Left colon (tissue), 2 donors: ENCODE results near the gene PRKCE. TPM values are rescaled to one million over a fixed set of nuclear protein-coding genes. Genes with fewer than 3 reads are reported as not detected.
A peak's percentile ranks its signal among the peaks of the same experiment; 100 is the strongest.

Experiments
- ATAC-seq: fragments of 200-7000 bp; cut with Tn5 transposase; one replicate; pipeline ENCODE4 v1.9.1; 2020; ENCODE audit warnings: mild to moderate bottlenecking, moderate library complexity
- DNase-seq, 2 donors: peaks; one replicate each; pipeline ENCODE4 v3.0.0-alpha.2; 2020
- intact Hi-C, 2 donors: fragments of 100-400 bp; cut with DNase I in 1 of 2; cut with micrococcal nuclease in 1 of 2; formaldehyde crosslinking; loops; one replicate each; pipeline versions ENCODE4 v1.11.2 to v1.14.0; 2022; cut with DNase I, micrococcal nuclease
- total RNA-seq, 2 donors: library from RNA; stranded (reverse); fragmentation: NEBNext Ultra II Directional; extraction: Animal tissue kit (Norgen Biotek cat#: 25700); gene quantifications; one replicate each; pipeline ENCODE4 v1.2.1, GENCODE V29; 2021
- donor health status: DM: no; HTN: no; CAD: no.
- donor health status: DM: yes; HTN: yes; CAD: no.

The PRKCE gene
- total RNA-seq, 2 donors from 2014 or later: 22.2 to 29.2 TPM

- intact Hi-C loops: no loop called here
- DNase-seq (no peak), ATAC-seq (peak; percentile 83)
Observed at GRCh38 chr2:46229134-46230063, 577.9 kb downstream of the PRKCE start.

DNA sequence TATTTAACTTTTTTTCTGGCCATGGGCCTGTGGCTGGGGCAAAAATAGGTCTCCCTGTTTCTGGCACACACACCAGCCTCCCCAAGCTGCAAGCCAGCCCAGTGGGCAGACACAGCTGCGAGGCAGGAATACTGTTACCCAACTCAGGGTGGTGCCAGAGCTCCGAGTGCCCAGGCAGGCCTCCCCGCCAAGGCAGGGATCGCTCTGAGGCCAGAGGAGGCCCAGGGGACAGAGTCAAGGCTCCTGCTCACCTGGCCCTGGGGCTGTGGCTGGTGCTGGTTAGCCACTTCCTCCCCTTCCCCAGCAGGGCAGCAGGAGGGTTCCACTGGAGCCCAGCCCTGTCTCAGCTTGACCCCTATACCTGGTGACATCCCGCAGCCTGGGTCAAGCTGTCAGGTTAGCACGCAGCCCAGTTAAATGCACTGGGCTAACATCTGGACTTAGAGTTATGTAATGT lies 578.7 kb downstream of the PRKCE start:
- DNase-seq (peak in 1 of 2 donors; percentile 16), ATAC-seq (peak; percentile 49)
- intact Hi-C loops: no loop called here

- no peak for ATAC-seq
- intact Hi-C loops: no loop called here
- DNase-seq: no peak
Observed at GRCh38 chr2:46230677-46231425, 579.4 kb downstream of the PRKCE start.

DNA sequence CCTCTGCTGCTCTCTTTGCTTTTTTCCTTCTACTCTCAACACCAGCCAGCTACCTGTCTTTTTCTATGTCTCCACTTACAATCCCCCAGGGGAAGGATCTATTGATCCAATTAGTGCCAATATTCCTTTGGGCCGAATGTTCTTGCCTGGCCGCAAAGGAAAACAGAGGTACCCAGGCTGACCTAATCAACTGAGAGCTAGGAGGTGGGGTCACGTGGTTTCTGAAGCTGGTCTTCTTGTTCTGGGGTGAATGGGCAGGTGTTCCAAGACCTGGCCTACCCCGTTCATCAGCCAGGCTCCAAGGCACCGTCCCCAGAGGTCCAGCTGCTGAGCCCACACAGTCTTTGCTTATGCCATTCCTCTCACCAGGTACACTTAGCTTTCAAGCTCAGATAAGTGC lies 580.2 kb downstream of the PRKCE start:
- ATAC-seq: no peak
- intact Hi-C loops: no loop called here
- no peak for DNase-seq

- intact Hi-C loops: no loop called here
- DNase-seq (no peak), ATAC-seq (no peak)
Observed at GRCh38 chr2:46232860-46233259, 581.4 kb downstream of the PRKCE start.

DNA sequence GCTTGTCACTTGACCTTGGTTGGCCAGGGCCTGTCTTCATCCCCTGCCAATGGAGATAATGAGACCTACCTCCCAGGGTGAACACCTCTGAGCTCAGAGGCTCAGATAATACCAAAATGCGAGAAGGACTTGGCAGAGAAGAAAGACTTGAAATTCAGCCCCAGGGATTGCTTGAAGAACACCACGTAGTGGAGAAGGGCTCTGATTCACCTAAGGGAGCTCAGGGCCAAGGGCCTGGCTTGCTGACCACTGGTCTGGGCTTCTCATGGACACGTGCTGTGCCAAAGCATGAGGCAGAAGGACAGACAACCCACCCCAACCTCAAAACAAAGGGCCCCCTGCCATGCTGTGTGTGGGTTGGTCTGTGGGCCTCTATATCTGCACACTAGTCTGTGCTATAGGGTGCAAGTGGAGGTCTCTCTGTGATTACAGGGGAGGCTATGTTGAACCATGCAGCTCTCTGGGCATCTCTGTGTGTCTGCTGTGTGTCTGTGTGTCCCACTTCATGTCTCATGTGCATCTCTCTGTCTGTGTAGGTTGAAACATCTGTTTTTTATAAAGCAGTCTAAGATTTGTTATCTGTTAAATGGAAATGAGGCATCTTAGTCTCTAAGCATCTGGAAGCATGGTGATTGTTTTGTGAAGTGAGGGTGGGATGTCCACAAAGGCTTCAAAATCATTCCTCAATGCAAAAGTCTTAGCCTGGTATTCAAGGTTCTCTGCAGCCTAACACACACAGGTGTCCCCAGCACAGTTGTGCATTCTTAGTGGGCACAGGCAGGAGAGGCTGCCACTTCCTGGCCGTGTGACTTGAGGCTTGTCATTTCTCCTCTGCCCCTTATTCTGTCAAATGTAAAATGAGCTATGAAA lies 584.8 kb downstream of the PRKCE start:
- intact Hi-C loops: no loop called here
- DNase-seq (no peak), ATAC-seq (no peak)

DNA sequence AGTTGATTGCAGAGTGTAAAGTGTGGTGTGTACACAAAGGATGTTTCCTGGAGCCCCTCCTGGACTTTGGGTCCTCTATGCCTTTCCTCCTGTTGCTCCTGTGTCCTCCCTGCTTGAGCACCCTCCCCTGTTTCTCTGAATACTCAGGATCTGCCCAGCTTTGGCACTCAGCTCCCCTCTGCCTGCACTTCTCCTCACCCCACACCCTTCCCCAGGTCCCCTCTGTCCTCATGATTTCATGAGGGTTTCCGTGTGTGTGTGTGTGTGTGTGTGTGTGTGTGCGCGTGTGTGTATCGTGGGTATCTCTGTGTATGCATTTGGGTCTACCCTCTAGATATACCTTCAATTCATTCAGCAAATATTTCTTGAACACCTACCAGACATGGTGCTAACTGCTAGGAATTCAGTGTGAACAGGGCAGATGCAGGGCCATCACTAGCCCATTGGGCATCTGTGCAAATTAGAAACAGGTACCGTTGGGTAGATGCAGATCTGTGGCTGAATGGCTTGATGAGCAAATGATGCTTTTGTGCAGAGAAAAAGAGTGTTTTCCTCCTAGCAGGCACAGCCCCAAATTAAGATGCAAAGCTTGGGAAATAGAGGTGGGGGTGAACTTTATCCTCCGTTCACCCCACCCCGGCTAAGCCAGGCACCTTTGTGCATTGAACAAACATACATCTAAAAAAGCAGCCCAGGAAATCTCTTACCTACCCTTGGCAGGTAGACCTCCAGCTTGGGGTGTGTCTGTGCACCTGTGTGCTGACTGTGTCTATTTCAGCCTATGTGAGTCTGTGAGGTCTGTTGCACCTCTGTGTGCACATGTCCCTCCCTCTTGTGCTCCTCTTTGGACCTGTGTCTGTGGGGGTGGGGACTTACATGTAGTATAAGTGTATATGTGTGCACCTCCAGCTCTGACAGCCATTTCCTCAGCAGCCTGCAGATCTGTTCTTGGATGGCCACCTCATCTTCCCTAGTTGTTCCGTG lies 585.7 kb downstream of the PRKCE start:
- no peak for DNase-seq
- intact Hi-C loops: no loop called here

More for the DNA sequence above, 585.7 kb downstream of the PRKCE start:
- ATAC-seq: peak; percentile 66

Other genes starting within 250 kb of the PRKCE start
- 10 to 100 TPM; 14.6 to 16.2 TPM for gene SRBD1, start 40.4 kb upstream of the PRKCE start, total RNA-seq